ENCODE results near the gene ARHGAP31.
A peak's percentile ranks its signal among the peaks of the same experiment; 100 is the strongest.
"Not testable (repeated sequence)": the region's sequence is repeated elsewhere in the genome, so short reads cannot be mapped to it uniquely, and the experiment has no call there.

The ARHGAP31 gene

DNA sequence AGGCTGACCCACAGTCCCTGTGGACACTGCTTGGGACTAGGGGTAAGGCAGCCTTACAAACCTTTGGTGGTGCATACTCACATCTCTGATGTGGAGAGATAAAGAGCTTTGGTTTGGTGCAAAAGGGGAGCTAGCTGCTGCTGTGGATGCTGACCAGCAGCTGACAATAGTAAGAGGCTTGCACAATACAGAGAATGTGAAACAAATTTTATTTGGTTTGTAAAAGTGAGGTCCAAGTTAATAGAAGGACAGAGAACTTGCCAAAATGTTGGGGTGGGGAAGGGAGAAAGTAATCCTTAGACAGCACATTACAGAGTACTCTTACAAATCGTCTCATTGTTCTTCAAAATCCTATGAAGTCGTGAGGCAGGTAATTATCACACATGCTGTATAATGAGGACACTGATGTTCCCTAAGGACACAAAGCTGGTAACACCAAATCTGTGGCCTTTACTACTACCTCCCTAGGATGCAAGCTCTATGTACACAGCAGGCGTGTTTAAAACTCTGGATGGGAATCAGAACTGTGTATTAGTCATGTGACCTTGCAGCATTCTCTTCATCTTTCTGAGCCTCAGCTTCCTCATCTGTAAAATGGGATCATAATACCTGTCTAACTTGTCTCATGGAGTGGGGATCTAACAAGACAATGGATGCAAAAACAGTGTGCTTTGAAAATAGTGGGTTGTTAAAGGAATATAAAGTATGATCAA lies 21.6 kb downstream of the ARHGAP31 start (continued):
- TF ChIP-seq TCF4 (CRISPR knock-in tag; IDR thresholded peaks at IDR 0.05; ENCODE audit: borderline replicate concordance) (no peak), SNAI2 (CRISPR knock-in tag; IDR thresholded peaks at IDR 0.05) (no peak), ZNF70 (CRISPR knock-in tag; IDR thresholded peaks at IDR 0.05) (no peak), PPARA (CRISPR knock-in tag; IDR thresholded peaks at IDR 0.05; ENCODE audit: borderline replicate concordance) (no peak), TOX (CRISPR knock-in tag; IDR thresholded peaks at IDR 0.05; ENCODE audit: borderline replicate concordance) (no peak)
- TF ChIP-seq, protein P1, sequence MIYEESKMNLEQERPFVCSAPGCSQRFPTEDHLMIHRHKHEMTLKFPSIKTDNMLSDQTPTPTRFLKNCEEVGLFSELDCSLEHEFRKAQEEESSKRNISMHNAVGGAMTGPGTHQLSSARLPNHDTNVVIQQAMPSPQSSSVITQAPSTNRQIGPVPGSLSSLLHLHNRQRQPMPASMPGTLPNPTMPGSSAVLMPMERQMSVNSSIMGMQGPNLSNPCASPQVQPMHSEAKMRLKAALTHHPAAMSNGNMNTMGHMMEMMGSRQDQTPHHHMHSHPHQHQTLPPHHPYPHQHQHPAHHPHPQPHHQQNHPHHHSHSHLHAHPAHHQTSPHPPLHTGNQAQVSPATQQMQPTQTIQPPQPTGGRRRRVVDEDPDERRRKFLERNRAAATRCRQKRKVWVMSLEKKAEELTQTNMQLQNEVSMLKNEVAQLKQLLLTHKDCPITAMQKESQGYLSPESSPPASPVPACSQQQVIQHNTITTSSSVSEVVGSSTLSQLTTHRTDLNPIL (CRISPR knock-in tag; IDR thresholded peaks at IDR 0.05; ENCODE audit: low read depth) = no peak

DNA sequence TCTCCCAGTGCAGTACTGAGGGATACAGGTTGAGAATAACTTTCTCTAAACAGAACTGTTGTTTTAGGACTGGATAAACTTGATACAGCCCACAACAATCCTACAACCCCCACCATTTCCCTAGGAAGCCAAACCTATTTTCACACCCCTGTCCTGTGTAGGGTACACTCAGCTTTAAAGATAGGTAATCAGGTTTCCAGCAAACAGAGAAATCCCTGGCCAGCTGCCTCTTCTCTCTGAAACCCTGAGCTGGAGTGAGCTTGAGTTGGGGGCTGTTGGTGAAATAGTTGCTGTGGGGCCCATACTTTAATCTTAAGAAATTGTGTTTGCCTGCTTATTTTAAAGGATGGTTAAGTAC lies 22.1 kb downstream of the ARHGAP31 start:
- TF ChIP-seq OSR1 (CRISPR knock-in tag; IDR thresholded peaks at IDR 0.05) (no peak), ISL1 (CRISPR knock-in tag; IDR thresholded peaks at IDR 0.05) (no peak), SNAI2 (CRISPR knock-in tag; IDR thresholded peaks at IDR 0.05) (no peak), ZNF565 (CRISPR knock-in tag; conservative IDR thresholded peaks at IDR 0.05; ENCODE audit: low read depth) (no peak), ZFP30 (CRISPR knock-in tag; IDR thresholded peaks at IDR 0.05) (no peak)
- TF ChIP-seq, protein P2, sequence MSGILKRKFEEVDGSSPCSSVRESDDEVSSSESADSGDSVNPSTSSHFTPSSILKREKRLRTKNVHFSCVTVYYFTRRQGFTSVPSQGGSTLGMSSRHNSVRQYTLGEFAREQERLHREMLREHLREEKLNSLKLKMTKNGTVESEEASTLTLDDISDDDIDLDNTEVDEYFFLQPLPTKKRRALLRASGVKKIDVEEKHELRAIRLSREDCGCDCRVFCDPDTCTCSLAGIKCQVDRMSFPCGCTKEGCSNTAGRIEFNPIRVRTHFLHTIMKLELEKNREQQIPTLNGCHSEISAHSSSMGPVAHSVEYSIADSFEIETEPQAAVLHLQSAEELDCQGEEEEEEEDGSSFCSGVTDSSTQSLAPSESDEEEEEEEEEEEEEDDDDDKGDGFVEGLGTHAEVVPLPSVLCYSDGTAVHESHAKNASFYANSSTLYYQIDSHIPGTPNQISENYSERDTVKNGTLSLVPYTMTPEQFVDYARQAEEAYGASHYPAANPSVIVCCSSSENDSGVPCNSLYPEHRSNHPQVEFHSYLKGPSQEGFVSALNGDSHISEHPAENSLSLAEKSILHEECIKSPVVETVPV (CRISPR knock-in tag; IDR thresholded peaks at IDR 0.05) = no peak
- ATAC-seq = no peak

DNA sequence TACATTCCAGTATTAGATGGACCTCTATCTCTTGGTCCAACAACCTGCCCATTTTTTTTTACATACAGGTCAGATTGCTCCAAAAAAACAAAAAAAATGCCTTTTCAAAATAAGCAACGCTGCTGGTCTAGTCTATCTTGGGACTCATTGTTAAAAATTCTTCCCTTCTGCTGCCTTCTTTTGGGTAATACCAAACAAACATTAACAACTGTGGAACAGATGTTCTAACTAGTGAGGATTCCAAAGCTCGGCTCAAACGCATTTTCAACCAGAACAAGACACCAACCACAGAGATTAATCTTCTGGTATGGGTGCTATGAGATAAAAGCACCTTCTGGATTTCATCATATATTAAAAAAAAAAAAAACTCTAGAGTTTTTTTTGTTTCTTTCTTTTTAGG lies 24.7 kb downstream of the ARHGAP31 start:
- TF ChIP-seq ARNTL (CRISPR knock-in tag; IDR thresholded peaks at IDR 0.05; ENCODE audit: borderline replicate concordance, low read depth) (no peak), RARB (CRISPR knock-in tag; IDR thresholded peaks at IDR 0.05) (no peak), OSR1 (CRISPR knock-in tag; IDR thresholded peaks at IDR 0.05) (no peak), ZFP3 (CRISPR knock-in tag; IDR thresholded peaks at IDR 0.05) (no peak), GLIS3 (CRISPR knock-in tag; IDR thresholded peaks at IDR 0.05) (no peak), PPARA (CRISPR knock-in tag; IDR thresholded peaks at IDR 0.05; ENCODE audit: borderline replicate concordance) (no peak), ZNF70 (CRISPR knock-in tag; IDR thresholded peaks at IDR 0.05) (no peak), TCF4 (CRISPR knock-in tag; IDR thresholded peaks at IDR 0.05; ENCODE audit: borderline replicate concordance) (peak; percentile 57; the same call in 1 of the 2 replicates)
- ATAC-seq = no peak

DNA sequence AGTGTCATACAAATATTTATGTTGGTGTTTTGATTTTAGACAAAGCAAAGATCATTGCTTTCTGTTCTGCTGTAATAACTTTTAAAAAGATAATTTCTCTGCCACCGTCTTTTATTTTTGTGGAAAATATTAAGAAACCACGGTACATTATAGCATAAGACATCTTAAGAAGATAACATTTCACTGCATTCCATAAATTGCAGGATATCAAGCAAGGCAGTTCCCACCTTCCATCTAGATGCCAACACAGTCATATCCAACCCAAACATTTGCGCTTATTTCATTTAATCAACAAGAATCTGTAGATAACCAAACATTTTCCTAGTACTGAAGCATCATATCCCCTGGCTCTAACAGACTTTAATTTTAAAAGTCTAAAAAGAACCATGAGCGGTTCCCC lies 25.1 kb downstream of the ARHGAP31 start:
- ATAC-seq = no peak
- TF ChIP-seq GLIS3 (CRISPR knock-in tag; IDR thresholded peaks at IDR 0.05) (no peak), OSR1 (CRISPR knock-in tag; IDR thresholded peaks at IDR 0.05) (no peak), BACH2 (CRISPR knock-in tag; IDR thresholded peaks at IDR 0.05; ENCODE audit: borderline replicate concordance) (no peak), PPARA (CRISPR knock-in tag; IDR thresholded peaks at IDR 0.05; ENCODE audit: borderline replicate concordance) (no peak), ARNTL (CRISPR knock-in tag; IDR thresholded peaks at IDR 0.05; ENCODE audit: borderline replicate concordance, low read depth) (no peak), CSDC2 (CRISPR knock-in tag; IDR thresholded peaks at IDR 0.05) (no peak), ESRRG (CRISPR knock-in tag; IDR thresholded peaks at IDR 0.05) (no peak), ZNF565 (CRISPR knock-in tag; conservative IDR thresholded peaks at IDR 0.05; ENCODE audit: low read depth) (no peak), ZNF8 (CRISPR knock-in tag; IDR thresholded peaks at IDR 0.05) (no peak), ZNF70 (CRISPR knock-in tag; IDR thresholded peaks at IDR 0.05) (no peak), SNAI2 (CRISPR knock-in tag; IDR thresholded peaks at IDR 0.05) (no peak), TOX (CRISPR knock-in tag; IDR thresholded peaks at IDR 0.05; ENCODE audit: borderline replicate concordance) (no peak), TCF4 (CRISPR knock-in tag; IDR thresholded peaks at IDR 0.05; ENCODE audit: borderline replicate concordance) (no peak), ZFP30 (CRISPR knock-in tag; IDR thresholded peaks at IDR 0.05) (no peak), ZFP3 (CRISPR knock-in tag; IDR thresholded peaks at IDR 0.05) (no peak)
- TF ChIP-seq, protein P3, sequence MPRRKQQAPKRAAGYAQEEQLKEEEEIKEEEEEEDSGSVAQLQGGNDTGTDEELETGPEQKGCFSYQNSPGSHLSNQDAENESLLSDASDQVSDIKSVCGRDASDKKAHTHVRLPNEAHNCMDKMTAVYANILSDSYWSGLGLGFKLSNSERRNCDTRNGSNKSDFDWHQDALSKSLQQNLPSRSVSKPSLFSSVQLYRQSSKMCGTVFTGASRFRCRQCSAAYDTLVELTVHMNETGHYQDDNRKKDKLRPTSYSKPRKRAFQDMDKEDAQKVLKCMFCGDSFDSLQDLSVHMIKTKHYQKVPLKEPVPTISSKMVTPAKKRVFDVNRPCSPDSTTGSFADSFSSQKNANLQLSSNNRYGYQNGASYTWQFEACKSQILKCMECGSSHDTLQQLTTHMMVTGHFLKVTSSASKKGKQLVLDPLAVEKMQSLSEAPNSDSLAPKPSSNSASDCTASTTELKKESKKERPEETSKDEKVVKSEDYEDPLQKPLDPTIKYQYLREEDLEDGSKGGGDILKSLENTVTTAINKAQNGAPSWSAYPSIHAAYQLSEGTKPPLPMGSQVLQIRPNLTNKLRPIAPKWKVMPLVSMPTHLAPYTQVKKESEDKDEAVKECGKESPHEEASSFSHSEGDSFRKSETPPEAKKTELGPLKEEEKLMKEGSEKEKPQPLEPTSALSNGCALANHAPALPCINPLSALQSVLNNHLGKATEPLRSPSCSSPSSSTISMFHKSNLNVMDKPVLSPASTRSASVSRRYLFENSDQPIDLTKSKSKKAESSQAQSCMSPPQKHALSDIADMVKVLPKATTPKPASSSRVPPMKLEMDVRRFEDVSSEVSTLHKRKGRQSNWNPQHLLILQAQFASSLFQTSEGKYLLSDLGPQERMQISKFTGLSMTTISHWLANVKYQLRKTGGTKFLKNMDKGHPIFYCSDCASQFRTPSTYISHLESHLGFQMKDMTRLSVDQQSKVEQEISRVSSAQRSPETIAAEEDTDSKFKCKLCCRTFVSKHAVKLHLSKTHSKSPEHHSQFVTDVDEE (CRISPR knock-in tag; IDR thresholded peaks at IDR 0.05) = no peak
- TF ChIP-seq, protein P4, sequence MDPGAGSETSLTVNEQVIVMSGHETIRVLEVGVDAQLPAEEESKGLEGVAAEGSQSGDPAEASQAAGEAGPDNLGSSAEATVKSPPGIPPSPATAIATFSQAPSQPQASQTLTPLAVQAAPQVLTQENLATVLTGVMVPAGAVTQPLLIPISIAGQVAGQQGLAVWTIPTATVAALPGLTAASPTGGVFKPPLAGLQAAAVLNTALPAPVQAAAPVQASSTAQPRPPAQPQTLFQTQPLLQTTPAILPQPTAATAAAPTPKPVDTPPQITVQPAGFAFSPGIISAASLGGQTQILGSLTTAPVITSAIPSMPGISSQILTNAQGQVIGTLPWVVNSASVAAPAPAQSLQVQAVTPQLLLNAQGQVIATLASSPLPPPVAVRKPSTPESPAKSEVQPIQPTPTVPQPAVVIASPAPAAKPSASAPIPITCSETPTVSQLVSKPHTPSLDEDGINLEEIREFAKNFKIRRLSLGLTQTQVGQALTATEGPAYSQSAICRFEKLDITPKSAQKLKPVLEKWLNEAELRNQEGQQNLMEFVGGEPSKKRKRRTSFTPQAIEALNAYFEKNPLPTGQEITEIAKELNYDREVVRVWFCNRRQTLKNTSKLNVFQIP (CRISPR knock-in tag; IDR thresholded peaks at IDR 0.05; ENCODE audit: borderline replicate concordance, low read depth) = no peak
- TF ChIP-seq, protein P2 (CRISPR knock-in tag; IDR thresholded peaks at IDR 0.05) = no peak
- TF ChIP-seq, protein P5, sequence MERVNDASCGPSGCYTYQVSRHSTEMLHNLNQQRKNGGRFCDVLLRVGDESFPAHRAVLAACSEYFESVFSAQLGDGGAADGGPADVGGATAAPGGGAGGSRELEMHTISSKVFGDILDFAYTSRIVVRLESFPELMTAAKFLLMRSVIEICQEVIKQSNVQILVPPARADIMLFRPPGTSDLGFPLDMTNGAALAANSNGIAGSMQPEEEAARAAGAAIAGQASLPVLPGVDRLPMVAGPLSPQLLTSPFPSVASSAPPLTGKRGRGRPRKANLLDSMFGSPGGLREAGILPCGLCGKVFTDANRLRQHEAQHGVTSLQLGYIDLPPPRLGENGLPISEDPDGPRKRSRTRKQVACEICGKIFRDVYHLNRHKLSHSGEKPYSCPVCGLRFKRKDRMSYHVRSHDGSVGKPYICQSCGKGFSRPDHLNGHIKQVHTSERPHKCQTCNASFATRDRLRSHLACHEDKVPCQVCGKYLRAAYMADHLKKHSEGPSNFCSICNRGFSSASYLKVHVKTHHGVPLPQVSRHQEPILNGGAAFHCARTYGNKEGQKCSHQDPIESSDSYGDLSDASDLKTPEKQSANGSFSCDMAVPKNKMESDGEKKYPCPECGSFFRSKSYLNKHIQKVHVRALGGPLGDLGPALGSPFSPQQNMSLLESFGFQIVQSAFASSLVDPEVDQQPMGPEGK (CRISPR knock-in tag; IDR thresholded peaks at IDR 0.05; ENCODE audit: borderline replicate concordance) = no peak

DNA sequence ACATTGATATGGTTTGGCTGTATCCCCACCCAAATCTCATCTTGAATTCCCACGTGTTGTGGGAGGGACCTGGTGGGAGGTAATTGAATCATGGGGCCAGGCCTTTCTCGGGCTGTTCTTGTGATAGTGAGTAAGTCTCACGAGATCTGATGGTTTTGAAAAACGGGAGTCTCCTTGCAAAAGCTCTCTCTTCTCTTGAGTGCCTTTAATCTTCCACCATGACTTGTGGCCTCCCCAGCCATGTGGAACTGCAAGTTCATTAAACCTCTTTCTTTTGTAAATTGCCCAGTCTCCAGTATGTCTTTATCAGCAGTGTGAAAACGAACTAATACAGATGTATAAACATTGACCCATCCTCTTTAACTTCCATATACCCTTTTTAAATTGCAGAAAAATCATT lies 26.6 kb downstream of the ARHGAP31 start:
- ATAC-seq = not testable (repeated sequence)

Data from SK-N-SH treated with all-trans-retinoic acid at 6 μM for 48 hours (cell line).